ENCODE results near the gene PTPRA. TPM values are rescaled to one million over a fixed set of nuclear protein-coding genes. Genes with fewer than 3 reads are reported as not detected.
"Not testable (repeated sequence)": the region's sequence is repeated elsewhere in the genome, so short reads cannot be mapped to it uniquely, and the experiment has no call there.

Gene PTPRA
- total RNA-seq, 1 experiment from 2014 or later = 67.8 TPM

DNA sequence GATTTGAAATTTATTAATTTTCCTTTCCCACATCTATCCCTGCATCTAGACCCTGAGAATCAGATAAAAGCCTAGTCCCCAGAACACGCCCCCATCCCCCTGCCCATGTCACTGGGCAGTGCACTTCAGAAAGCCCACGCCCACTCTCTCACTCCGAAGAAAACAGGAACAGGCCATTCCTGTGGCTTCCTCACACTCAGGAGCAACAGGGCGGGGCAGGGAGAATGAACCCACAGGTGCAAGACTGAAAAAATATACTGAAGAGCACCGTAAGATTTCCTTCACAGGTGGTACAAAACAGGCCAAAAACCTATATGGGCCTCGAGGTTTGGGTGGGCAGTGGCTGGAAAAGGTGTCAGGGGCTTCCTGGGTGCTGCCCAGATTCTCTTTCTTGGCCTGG lies 201.5 kb downstream of the PTPRA start:
- no peak for DNase-seq (ENCODE audit: low read depth)

GRCh38 chr20:3075315-3075714 lies 202.0 kb downstream of the PTPRA start:
- not testable (repeated sequence) for DNase-seq (ENCODE audit: low read depth)

DNA sequence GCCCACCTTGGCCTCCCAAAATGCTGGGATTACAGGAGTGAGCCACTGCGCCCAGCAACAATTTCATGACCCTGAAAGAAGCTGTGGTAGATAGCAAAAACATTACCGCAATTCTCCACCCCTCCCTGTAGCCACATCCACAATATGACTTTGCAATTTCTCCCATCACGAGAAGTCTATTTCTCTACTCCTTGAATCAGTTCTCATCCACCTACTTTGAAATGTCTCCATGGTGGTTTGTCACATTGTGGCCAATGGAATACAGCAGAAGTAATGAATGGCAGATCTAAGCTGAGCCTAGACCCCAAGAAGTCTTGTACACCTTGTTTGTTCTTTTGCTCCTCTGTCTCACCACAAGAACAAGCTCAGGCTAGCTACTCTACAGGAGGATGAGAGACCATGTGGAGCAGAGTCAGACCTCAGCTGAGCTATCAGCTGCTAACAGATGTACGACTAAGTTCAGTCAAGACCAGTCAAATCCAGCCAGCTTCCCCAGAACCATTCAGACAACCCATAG lies 204.4 kb downstream of the PTPRA start:
- DNase-seq (ENCODE audit: low read depth) = no peak

DNA sequence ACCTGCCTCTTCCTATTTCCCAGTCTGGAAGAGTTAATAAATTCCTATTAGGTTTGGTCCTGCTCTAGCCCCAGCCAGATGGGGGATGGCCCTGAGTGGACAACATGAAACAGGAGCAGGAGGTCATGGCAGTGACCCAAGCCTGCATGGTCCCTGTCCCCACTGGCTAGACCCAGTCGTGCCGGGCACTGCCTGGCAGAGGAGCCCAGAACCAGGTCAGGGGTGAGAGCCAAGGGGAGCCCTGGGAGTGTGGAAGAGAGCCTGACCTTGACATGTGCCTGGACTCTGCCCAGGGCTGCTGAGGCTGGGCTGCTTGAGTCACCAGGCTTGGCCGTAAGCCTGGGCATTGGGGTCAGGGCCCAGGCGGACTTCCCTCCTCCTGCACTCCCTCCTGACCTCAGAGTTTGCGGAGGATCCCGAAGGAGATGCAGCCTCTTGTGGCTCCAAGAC lies 207.7 kb downstream of the PTPRA start:
- peak; percentile 82 for DNase-seq (ENCODE audit: low read depth)

DNA sequence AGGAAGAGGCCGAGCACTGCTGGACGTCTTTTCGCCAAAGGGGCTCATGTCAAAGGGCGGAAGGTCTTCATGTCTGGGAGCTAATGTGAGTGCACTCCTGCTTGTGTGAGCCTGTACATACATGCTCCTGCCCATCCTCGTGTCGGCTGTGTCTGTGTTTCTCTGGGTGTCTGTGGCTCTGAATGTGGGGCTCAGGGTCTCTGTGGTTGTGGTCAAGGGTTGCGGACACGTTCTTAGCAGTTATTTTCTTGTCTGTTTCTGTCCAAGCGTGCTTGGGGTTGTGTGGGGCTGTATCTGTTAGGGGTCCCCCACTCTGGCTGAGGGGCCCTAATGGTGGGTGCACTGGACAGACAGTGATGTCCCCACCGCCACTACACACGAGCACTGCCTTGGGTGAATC lies 208.4 kb downstream of the PTPRA start:
- no peak for DNase-seq (ENCODE audit: low read depth)

DNA sequence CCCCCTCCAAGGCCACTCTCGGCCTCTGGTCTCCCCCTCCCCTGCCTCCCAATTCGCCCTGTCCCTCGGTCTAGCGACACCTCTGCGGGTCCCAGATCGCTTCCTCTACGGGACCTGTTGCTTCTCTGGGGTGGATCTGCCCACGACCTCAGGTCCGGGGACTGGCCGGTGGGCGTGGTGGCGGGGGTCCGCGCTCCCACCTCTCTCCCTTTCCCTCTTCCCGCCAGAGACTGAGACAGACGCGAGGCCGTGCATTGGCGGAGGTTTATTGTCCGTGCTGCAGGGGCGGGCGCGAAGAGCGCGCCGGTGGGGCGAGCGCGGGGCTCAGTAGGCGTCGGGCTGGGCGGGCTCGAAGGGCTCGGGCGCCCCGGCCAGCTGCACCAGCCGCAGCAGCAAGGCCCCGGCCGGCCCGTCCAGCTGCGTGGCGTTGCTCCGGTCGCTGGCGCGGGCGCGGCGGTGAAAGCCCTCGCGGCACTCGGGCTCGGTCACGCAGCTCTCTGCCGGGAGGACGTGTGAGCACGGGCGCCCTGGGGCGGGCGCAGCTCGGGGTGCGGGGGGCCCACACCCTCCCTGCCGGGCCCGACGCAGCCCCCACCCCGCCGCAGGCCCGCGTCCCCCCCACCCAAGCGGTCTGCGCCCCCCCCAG lies 209.1 kb downstream of the PTPRA start:
- DNase-seq (ENCODE audit: low read depth) = no peak

GRCh38 chr20:3082955-3083952 lies 210.0 kb downstream of the PTPRA start:
- DNase-seq (ENCODE audit: low read depth) = no peak

DNA sequence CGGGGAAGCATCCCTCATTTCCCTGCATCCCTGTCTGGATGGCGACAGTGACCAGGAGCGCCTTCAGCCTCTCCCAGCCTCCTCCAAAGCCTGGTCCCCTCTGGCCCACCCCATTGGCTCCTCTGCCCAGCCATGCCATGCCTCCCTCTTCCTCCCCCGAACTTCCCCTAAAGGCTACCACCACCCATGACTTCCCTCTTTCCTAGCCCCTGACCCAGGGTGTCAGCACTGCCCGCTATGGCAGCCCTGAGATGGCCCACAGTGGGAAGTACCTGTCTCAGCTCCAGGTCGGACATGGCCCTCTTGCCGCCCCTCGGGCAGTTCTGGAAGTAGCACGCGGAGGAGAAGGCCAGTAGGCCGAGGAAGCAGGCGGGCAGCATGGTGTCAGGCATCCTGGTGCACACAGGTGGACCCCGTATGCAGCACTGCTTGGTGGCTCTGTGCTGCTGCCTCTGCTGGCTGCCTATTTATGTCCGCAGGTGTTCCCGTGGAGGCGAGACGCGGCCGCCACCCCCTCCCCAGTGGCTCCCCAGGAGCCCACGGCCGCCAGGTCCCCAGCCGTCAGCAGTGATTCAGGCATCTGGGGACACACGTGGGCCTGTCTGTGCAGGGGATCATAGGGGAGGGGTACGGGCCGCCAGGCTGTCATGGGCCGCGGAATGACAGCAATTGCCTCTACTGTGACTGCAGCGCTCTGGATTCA lies 211.2 kb downstream of the PTPRA start, which contains the start of gene AVP:
TSS of gene AVP (minus strand) at position 442 of the 703 bp plus-strand sequence. CDS start at position 392, 50 bp downstream.
- DNase-seq (ENCODE audit: low read depth) = no peak

DNA sequence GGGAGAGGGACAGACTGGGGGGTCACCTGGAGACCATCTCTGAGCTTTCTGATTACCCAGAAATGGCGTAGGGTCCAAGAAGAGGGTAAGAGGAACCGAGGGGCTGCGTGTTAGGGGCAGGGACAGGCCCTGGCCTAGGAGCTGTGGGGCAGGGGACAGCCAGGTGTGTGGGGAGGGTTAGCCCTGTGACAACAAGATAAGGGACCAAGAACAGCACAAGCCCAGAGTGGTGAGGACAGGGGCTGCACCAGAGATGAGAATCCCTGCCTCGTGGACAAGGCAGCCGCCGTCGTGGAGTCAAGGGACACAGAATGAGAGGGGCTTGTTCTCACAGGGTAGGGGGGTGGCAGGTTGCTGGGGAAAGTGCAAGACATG lies 211.7 kb downstream of the PTPRA start:
- no peak for DNase-seq (ENCODE audit: low read depth)

- no peak for DNase-seq (ENCODE audit: low read depth)
Observed at GRCh38 chr20:3085571-3086072, 212.3 kb downstream of the PTPRA start.

- DNase-seq (ENCODE audit: low read depth) = no peak
Observed at GRCh38 chr20:3088031-3088430, 214.8 kb downstream of the PTPRA start.

Other genes starting within 250 kb of the PTPRA start
- 224 and 268 TPM in 2 replicates for gene NOP56, start 220.8 kb upstream of the PTPRA start, total RNA-seq (2014; rRNA removed; shearing (Covaris generic))
- gene IDH3B, start 209.3 kb upstream of the PTPRA start, total RNA-seq (2014; rRNA removed; shearing (Covaris generic)) = 189 and 226 TPM in 2 replicates
- 0.10 TPM in 1 of 2 replicates, not detected in the other for gene EBF4, start 180.7 kb upstream of the PTPRA start, total RNA-seq (2014; rRNA removed; shearing (Covaris generic))
- gene CPXM1, start 72.9 kb upstream of the PTPRA start, total RNA-seq (2014; rRNA removed; shearing (Covaris generic)) = not detected in 2 replicates
- gene C20orf141, start 58.5 kb upstream of the PTPRA start, total RNA-seq (2014; rRNA removed; shearing (Covaris generic)) = not detected in 2 replicates
- gene TMEM239, start 57.1 kb upstream of the PTPRA start, total RNA-seq (2014; rRNA removed; shearing (Covaris generic)) = not detected in 2 replicates
- gene PCED1A, start 32.8 kb upstream of the PTPRA start, total RNA-seq (2014; rRNA removed; shearing (Covaris generic)) = 18.9 and 31.5 TPM in 2 replicates
- gene VPS16, start 32.7 kb upstream of the PTPRA start, total RNA-seq (2014; rRNA removed; shearing (Covaris generic)) = 58.4 and 63.7 TPM in 2 replicates
- not detected in 2 replicates for gene GNRH2, start 170.1 kb downstream of the PTPRA start, total RNA-seq (2014; rRNA removed; shearing (Covaris generic))
- gene MRPS26, start 172.6 kb downstream of the PTPRA start, total RNA-seq (2014; rRNA removed; shearing (Covaris generic)) = 84.9 and 122 TPM in 2 replicates
- gene OXT, start 198.1 kb downstream of the PTPRA start, total RNA-seq (2014; rRNA removed; shearing (Covaris generic)) = not detected in 2 replicates
- not detected in 2 replicates for gene AVP, start 211.2 kb downstream of the PTPRA start, total RNA-seq (2014; rRNA removed; shearing (Covaris generic))

Data from RPMI7951 (cell line).